Mesenchymal stem cell (in vitro differentiated cells and primary cell): Measurements from ENCODE around the gene AXIN1.

Source experiments
- DNase-seq: peaks from one replicate; pipeline ENCODE4 v3.0.0-alpha.2; 2013
- H2AFZ ChIP-seq: one replicate; pipeline ENCODE4 v1.6.1; 2013; ENCODE audit warnings: low read depth, mild to moderate bottlenecking, control low read depth, inconsistent platforms, low read length, moderate library complexity
- H2AK5ac ChIP-seq: 2 replicates; pipeline ENCODE4 v1.6.1; 2013; ENCODE audit warnings: low read length, moderate library complexity, mild to moderate bottlenecking, inconsistent platforms; ENCODE audit not compliant: severe bottlenecking
- H2BK120ac ChIP-seq: one replicate; pipeline ENCODE4 v1.6.1; 2013; ENCODE audit warnings: low read depth, mild to moderate bottlenecking, inconsistent platforms, low read length, moderate library complexity
- H2BK12ac ChIP-seq, 2 experiments: one replicate each; pipeline ENCODE4 v1.6.1; 2013; ENCODE audit warnings: inconsistent platforms in 2 of 2, low read length in 2 of 2, mild to moderate bottlenecking in 2 of 2, moderate library complexity in 2 of 2, control low read depth in 1 of 2
- H2BK15ac ChIP-seq: one replicate; pipeline ENCODE4 v1.6.1; 2013; ENCODE audit warnings: mild to moderate bottlenecking, low read depth, inconsistent platforms; ENCODE audit not compliant: poor library complexity, severe bottlenecking
- H2BK5ac ChIP-seq: 2 replicates; pipeline ENCODE4 v1.6.1; 2013; ENCODE audit warnings: low read depth, mild to moderate bottlenecking, low read length, control low read depth, inconsistent platforms; ENCODE audit not compliant: poor library complexity, severe bottlenecking
- H3K14ac ChIP-seq, 2 experiments: one replicate each; pipeline ENCODE4 v1.6.1; 2013; ENCODE audit warnings: inconsistent platforms in 2 of 2, low read length in 2 of 2, control low read depth in 1 of 2, mild to moderate bottlenecking in 1 of 2, moderate library complexity in 1 of 2
- H3K18ac ChIP-seq, 2 experiments: one replicate each; pipeline ENCODE4 v1.6.1; 2013; ENCODE audit warnings: inconsistent platforms in 2 of 2, low read length in 2 of 2, control low read depth in 1 of 2, low read depth in 1 of 2, mild to moderate bottlenecking in 1 of 2
- H3K23ac ChIP-seq, 2 experiments: one replicate each; pipeline ENCODE4 v1.6.1; 2013; ENCODE audit warnings: inconsistent platforms in 2 of 2, low read length in 2 of 2, mild to moderate bottlenecking in 2 of 2, moderate library complexity in 2 of 2, control low read depth in 1 of 2
- H3K27ac ChIP-seq: 2 replicates; pipeline ENCODE4 v1.5.1; 2013; ENCODE audit warnings: mild to moderate bottlenecking, moderate library complexity, low read length, control low read depth, inconsistent platforms; ENCODE audit not compliant: poor library complexity, severe bottlenecking
- H3K27me3 ChIP-seq, 2 experiments: 2 replicates each; pipeline versions ENCODE4 v1.6.1 to v1.7.0; 2013; ENCODE audit warnings: low read length in 2 of 2, mild to moderate bottlenecking in 2 of 2, moderate library complexity in 2 of 2, control low read depth in 1 of 2, inconsistent platforms in 1 of 2; ENCODE audit not compliant: control insufficient read depth in 1 of 2, insufficient read depth in 1 of 2
- H3K36me3 ChIP-seq, 2 experiments: 2 replicates each; pipeline versions ENCODE4 v1.6.1 to v1.7.0; 2013; ENCODE audit warnings: low read length in 2 of 2, control low read depth in 1 of 2, inconsistent platforms in 1 of 2, low read depth in 1 of 2, mild to moderate bottlenecking in 1 of 2; ENCODE audit not compliant: insufficient read depth in 2 of 2, control insufficient read depth in 1 of 2
- H3K4ac ChIP-seq, 2 experiments: one replicate each; pipeline ENCODE4 v1.6.1; 2013; ENCODE audit warnings: inconsistent platforms in 2 of 2, low read length in 2 of 2, mild to moderate bottlenecking in 2 of 2, moderate library complexity in 2 of 2, control low read depth in 1 of 2, low read depth in 1 of 2
- H3K4me1 ChIP-seq: 2 replicates; pipeline ENCODE4 v1.6.1; 2013; ENCODE audit warnings: low read depth, low read length, control low read depth; ENCODE audit not compliant: control insufficient read depth, insufficient read depth
- H3K4me2 ChIP-seq: 2 replicates; pipeline ENCODE4 v1.6.1; 2013; ENCODE audit warnings: low read length, mild to moderate bottlenecking, inconsistent platforms; ENCODE audit not compliant: poor library complexity, severe bottlenecking
- H3K4me3 ChIP-seq, 2 experiments: 2 replicates each; pipeline versions ENCODE4 v1.5.1 to v1.7.0; 2013; ENCODE audit warnings: low read length in 2 of 2, mild to moderate bottlenecking in 2 of 2, control low read depth in 1 of 2, low read depth in 1 of 2; ENCODE audit not compliant: insufficient read depth in 1 of 2
- H3K79me1 ChIP-seq: replicated peaks from 2 replicates; pipeline ENCODE4 v1.6.1; 2013; ENCODE audit warnings: mild to moderate bottlenecking, control low read depth, low read length, inconsistent platforms; ENCODE audit not compliant: poor library complexity, severe bottlenecking
- H3K9ac ChIP-seq: 2 replicates; pipeline ENCODE4 v1.7.0; 2013; ENCODE audit warnings: mild to moderate bottlenecking, low read length, moderate library complexity
- H3K9me3 ChIP-seq: 2 replicates; pipeline ENCODE4 v1.7.0; 2013; ENCODE audit warnings: mild to moderate bottlenecking, low read length; ENCODE audit not compliant: control insufficient read depth
- H4K8ac ChIP-seq: one replicate; pipeline ENCODE4 v1.6.1; 2013; ENCODE audit warnings: inconsistent platforms, mild to moderate bottlenecking, low read length, moderate library complexity
- H4K91ac ChIP-seq: one replicate; pipeline ENCODE4 v1.6.1; 2013; ENCODE audit warnings: mild to moderate bottlenecking, low read length, inconsistent platforms
- WGBS: methylation state at CpG from one replicate; pipeline ENCODE4 v1.1.7; 2013; ENCODE audit warnings: mixed read lengths; 5-methylcytosine and 5-hydroxymethylcytosine counted together

Gene AXIN1

GRCh38 chr16:245105-245504, 107.4 kb downstream of the AXIN1 start:
- Histone ChIP-seq H2AFZ (no peak overlapping the region), H4K8ac (no peak overlapping the region), H3K18ac (no peak overlapping the region), H3K27me3 (no peaks in the 10 kb centered on the region), H2AK5ac (no peak overlapping the region), H3K4ac (no peak overlapping the region), H3K9ac (no peak overlapping the region), H2BK15ac (no peak overlapping the region), H3K4me1 (peaks cover 6% of the 10 kb centered on the region), H3K27ac (no peak overlapping the region), H3K36me3 (peaks cover 8 to 11% of the 10 kb centered on the region in 2 experiments), H4K91ac (no peak overlapping the region), H3K23ac (no peak overlapping the region), H2BK5ac (no peak overlapping the region), H3K14ac (no peak overlapping the region), H3K4me3 (no peak overlapping the region), H2BK12ac (no peak overlapping the region), H2BK120ac (no peak overlapping the region), H3K4me2 (no peak overlapping the region), H3K9me3 (no peaks in the 10 kb centered on the region), H3K79me1 (peaks cover 29% of the 10 kb centered on the region)
- WGBS, result 94% methylated on average over 9 of the region's 9 CpGs
- no peak for DNase-seq

- Histone ChIP-seq H3K4me1 (peaks cover 6% of the 10 kb centered on the region), H2BK15ac (no peak overlapping the region), H2AFZ (no peak overlapping the region), H4K91ac (no peak overlapping the region), H3K36me3 (peaks cover 0 to 3% of the 10 kb centered on the region in 2 experiments), H3K27me3 (no peaks in the 10 kb centered on the region), H3K27ac (no peak overlapping the region), H2BK12ac (no peak overlapping the region), H4K8ac (no peak overlapping the region), H3K4ac (no peak overlapping the region), H3K14ac (no peak overlapping the region), H3K9me3 (no peaks in the 10 kb centered on the region), H3K79me1 (peaks cover 24% of the 10 kb centered on the region), H3K9ac (no peak overlapping the region), H3K4me3 (no peak overlapping the region), H2AK5ac (no peak overlapping the region), H2BK120ac (no peak overlapping the region), H3K4me2 (no peak overlapping the region), H3K18ac (no peak overlapping the region), H3K23ac (no peak overlapping the region), H2BK5ac (no peak overlapping the region)
- WGBS, result 96% methylated on average over 4 of the region's 4 CpGs
- DNase-seq, result no peak
Measured at GRCh38 chr16:243348-243747, 109.2 kb downstream of the AXIN1 start.

GRCh38 chr16:242281-242680, 110.2 kb downstream of the AXIN1 start:
- Histone ChIP-seq H3K9ac (no peak overlapping the region), H3K18ac (no peak overlapping the region), H3K4me3 (no peak overlapping the region), H2AK5ac (no peak overlapping the region), H2BK15ac (no peak overlapping the region), H3K9me3 (no peaks in the 10 kb centered on the region), H4K91ac (no peak overlapping the region), H2BK120ac (no peak overlapping the region), H2AFZ (no peak overlapping the region), H3K23ac (no peak overlapping the region), H3K27me3 (no peaks in the 10 kb centered on the region), H2BK12ac (no peak overlapping the region), H3K14ac (no peak overlapping the region), H2BK5ac (no peak overlapping the region), H3K36me3 (peaks cover 0 to 7% of the 10 kb centered on the region in 2 experiments), H3K79me1 (peaks cover 26% of the 10 kb centered on the region), H3K4me1 (peaks cover 6% of the 10 kb centered on the region), H3K27ac (no peak overlapping the region), H4K8ac (no peak overlapping the region), H3K4ac (no peak overlapping the region), H3K4me2 (no peak overlapping the region)
- 98% methylated on average over 10 of the region's 10 CpGs for WGBS
- no peak for DNase-seq

GRCh38 chr16:240559-240958, 112.0 kb downstream of the AXIN1 start:
- Histone ChIP-seq H3K4me2 (no peak overlapping the region), H2BK15ac (no peak overlapping the region), H4K91ac (no peak overlapping the region), H3K27me3 (no peaks in the 10 kb centered on the region), H3K9me3 (no peaks in the 10 kb centered on the region), H3K23ac (no peak overlapping the region), H4K8ac (no peak overlapping the region), H2BK120ac (no peak overlapping the region), H3K14ac (no peak overlapping the region), H3K79me1 (peaks cover 26% of the 10 kb centered on the region), H3K27ac (no peak overlapping the region), H3K18ac (no peak overlapping the region), H3K36me3 (peaks cover 3 to 7% of the 10 kb centered on the region in 2 experiments), H2AK5ac (no peak overlapping the region), H2AFZ (no peak overlapping the region), H3K9ac (no peak overlapping the region), H3K4me1 (peaks cover 6% of the 10 kb centered on the region), H3K4me3 (no peak overlapping the region), H3K4ac (no peak overlapping the region), H2BK12ac (no peak overlapping the region), H2BK5ac (no peak overlapping the region)
- no peak for DNase-seq
- 90% methylated on average over 6 of the region's 8 CpGs for WGBS
